Mesodermal cell (in vitro differentiated cells): ENCODE data around the gene NR2F6.

ENCODE experiments used
- H3K27ac ChIP-seq: 2 replicates; pipeline ENCODE4 v1.7.0; 2013; ENCODE audit warnings: mild to moderate bottlenecking, low read depth, low read length, moderate library complexity; ENCODE audit not compliant: severe bottlenecking
- H3K36me3 ChIP-seq: 2 replicates; pipeline ENCODE4 v1.7.1; 2013; ENCODE audit warnings: mild to moderate bottlenecking, low read length, moderate library complexity; ENCODE audit not compliant: control insufficient read depth, insufficient read depth
- H3K4me1 ChIP-seq: one replicate; pipeline ENCODE4 v1.7.1; 2013; ENCODE audit warnings: mild to moderate bottlenecking, low read length; ENCODE audit not compliant: insufficient read depth, control insufficient read depth, poor library complexity, severe bottlenecking
- H3K4me3 ChIP-seq: 2 replicates; pipeline ENCODE4 v1.7.0; 2013; ENCODE audit warnings: low read length, control low read depth, mild to moderate bottlenecking; ENCODE audit not compliant: insufficient read depth, poor library complexity, severe bottlenecking; ENCODE audit errors: extremely low read depth
- H3K9me3 ChIP-seq: 2 replicates; pipeline ENCODE4 v1.7.1; 2013; ENCODE audit warnings: mild to moderate bottlenecking, low read length, moderate library complexity; ENCODE audit not compliant: control insufficient read depth
- whole genome bisulfite sequencing, 2 experiments: methylation state at CpG; one replicate each; pipeline ENCODE4 v1.1.5; 2013; ENCODE audit warnings: missing lambda C conversion rate in 2 of 2; ENCODE audit not compliant: insufficient coverage in 2 of 2; 5-methylcytosine and 5-hydroxymethylcytosine counted together

NR2F6 gene

GRCh38 chr19:17263712-17264640 lies 18.3 kb upstream of the NR2F6 start:
- Histone ChIP-seq H3K9me3 (no peaks in the 10 kb centered on the region), H3K36me3 (peaks cover 8% of the 10 kb centered on the region), H3K27ac (peak overlapping the region; percentile 62), H3K4me3 (no peak overlapping the region), H3K4me1 (peaks cover 13% of the 10 kb centered on the region)
- WGBS, 2 experiments: 92 to 96% methylated on average over 19 to 20 of the region's 23 CpGs

GRCh38 chr19:17262557-17262956 lies 16.8 kb upstream of the NR2F6 start:
- Histone ChIP-seq H3K36me3 (peaks cover 4% of the 10 kb centered on the region), H3K27ac (no peak overlapping the region), H3K4me3 (no peak overlapping the region), H3K4me1 (peaks cover 8% of the 10 kb centered on the region), H3K9me3 (no peaks in the 10 kb centered on the region)
- 85% methylated on average over 13 to 14 of the region's 16 CpGs for WGBS, 2 experiments

GRCh38 chr19:17260842-17261325 lies 15.2 kb upstream of the NR2F6 start:
- Histone ChIP-seq H3K4me1 (peaks cover 8% of the 10 kb centered on the region), H3K36me3 (peaks cover 4% of the 10 kb centered on the region), H3K9me3 (no peaks in the 10 kb centered on the region), H3K27ac (no peak overlapping the region), H3K4me3 (no peak overlapping the region)
- WGBS, 2 experiments: 14 to 23% methylated on average over 14 of the region's 15 CpGs

- Histone ChIP-seq H3K4me3 (no peak overlapping the region), H3K4me1 (peaks cover 7% of the 10 kb centered on the region), H3K9me3 (no peaks in the 10 kb centered on the region), H3K27ac (no peak overlapping the region), H3K36me3 (peaks cover 4% of the 10 kb centered on the region)
- no CpG with 5 or more reads among the region's 1 CpG for WGBS, 2 experiments
These were observed 14.2 kb upstream of the NR2F6 start for GRCh38 chr19:17259934-17260333.

GRCh38 chr19:17259118-17259780 lies 13.5 kb upstream of the NR2F6 start:
- Histone ChIP-seq H3K27ac (no peak overlapping the region), H3K4me3 (no peak overlapping the region), H3K9me3 (no peaks in the 10 kb centered on the region), H3K4me1 (peaks cover under 1% of the 10 kb centered on the region), H3K36me3 (peaks cover 4% of the 10 kb centered on the region)
- 86 to 91% methylated on average over 7 to 8 of the region's 9 CpGs for WGBS, 2 experiments

- Histone ChIP-seq H3K4me1 (no peaks in the 10 kb centered on the region), H3K9me3 (no peaks in the 10 kb centered on the region), H3K4me3 (no peak overlapping the region), H3K27ac (no peak overlapping the region), H3K36me3 (peaks cover 4% of the 10 kb centered on the region)
- 86 to 90% methylated on average over 3 of the region's 3 CpGs for WGBS, 2 experiments
These were observed 10.4 kb upstream of the NR2F6 start for GRCh38 chr19:17256130-17256529.

- no peak overlapping the region for H3K27ac ChIP-seq
These were observed 9.5 kb upstream of the NR2F6 start for GRCh38 chr19:17255150-17255621.

GRCh38 chr19:17254636-17255035 lies 8.9 kb upstream of the NR2F6 start:
- Histone ChIP-seq H3K4me1 (no peaks in the 10 kb centered on the region), H3K36me3 (peaks cover 4% of the 10 kb centered on the region), H3K9me3 (no peaks in the 10 kb centered on the region), H3K4me3 (no peak overlapping the region), H3K27ac (no peak overlapping the region)
- 85 to 94% methylated on average over 7 to 10 of the region's 10 CpGs for WGBS, 2 experiments

More at GRCh38 chr19:17255150-17255621, 9.5 kb upstream of the NR2F6 start:
- Histone ChIP-seq H3K4me3 (no peak overlapping the region), H3K36me3 (peaks cover 4% of the 10 kb centered on the region), H3K9me3 (no peaks in the 10 kb centered on the region), H3K4me1 (no peaks in the 10 kb centered on the region)
- 89% methylated on average over 16 to 17 of the region's 18 CpGs for WGBS, 2 experiments

GRCh38 chr19:17249887-17250548 lies 4.3 kb upstream of the NR2F6 start:
- H3K9me3 ChIP-seq: no peaks in the 10 kb centered on the region
- H3K36me3 ChIP-seq: no peaks in the 10 kb centered on the region
- H3K27ac ChIP-seq: no peak overlapping the region
- no peak overlapping the region for H3K4me3 ChIP-seq
- H3K4me1 ChIP-seq: peaks cover 7% of the 10 kb centered on the region
- WGBS, 2 experiments: 93 to 99% methylated on average over 8 to 12 of the region's 15 CpGs

GRCh38 chr19:17248011-17248776 lies 2.5 kb upstream of the NR2F6 start:
- H3K27ac ChIP-seq: no peak overlapping the region
- no peaks in the 10 kb centered on the region for H3K36me3 ChIP-seq
- no peaks in the 10 kb centered on the region for H3K9me3 ChIP-seq
- no peak overlapping the region for H3K4me3 ChIP-seq
- H3K4me1 ChIP-seq: peaks cover 10% of the 10 kb centered on the region
- 49 to 65% methylated on average over 13 to 21 of the region's 21 CpGs for WGBS, 2 experiments
